NCI-H460 (cell line): ENCODE data around the gene HSPG2. TPM values are rescaled to one million over a fixed set of nuclear protein-coding genes. Genes with fewer than 3 reads are reported as not detected.
"Not testable (repeated sequence)": the region's sequence is repeated elsewhere in the genome, so short reads cannot be mapped to it uniquely, and the experiment has no call there.

ENCODE experiments used
- DNase-seq: peaks from one replicate; pipeline ENCODE4 v3.0.0-alpha.2; 2016; ENCODE audit warnings: low read depth; ENCODE audit errors: extremely low read depth
- total RNA-seq: library from RNA; depleted of rRNA; stranded (reverse); fragments of >200 nt; shearing (Covaris generic); gene quantifications from 2 replicates; pipeline ENCODE4 v1.2.3, GENCODE V29; 2014

Gene HSPG2
- total RNA-seq, 1 experiment from 2014 or later: 35.5 TPM

- peak; percentile 50 for DNase-seq
Measured at GRCh38 chr1:21935393-21935804, 1.7 kb downstream of the HSPG2 start.

- no peak for DNase-seq
Measured at GRCh38 chr1:21933397-21934248, 3.5 kb downstream of the HSPG2 start.

GRCh38 chr1:21932127-21932526 is 5.0 kb downstream of the HSPG2 start:
- no peak for DNase-seq

- peak; percentile 56 for DNase-seq
Measured at GRCh38 chr1:21931171-21932093, 5.7 kb downstream of the HSPG2 start.

GRCh38 chr1:21930629-21931170 is 6.4 kb downstream of the HSPG2 start:
- no peak for DNase-seq

GRCh38 chr1:21930080-21930571 is 7.0 kb downstream of the HSPG2 start:
- DNase-seq: no peak

- no peak for DNase-seq
Measured at GRCh38 chr1:21927533-21928237, 9.4 kb downstream of the HSPG2 start.

- no peak for DNase-seq
Measured at GRCh38 chr1:21926814-21927532, 10.1 kb downstream of the HSPG2 start.

GRCh38 chr1:21926065-21926464 is 11.0 kb downstream of the HSPG2 start:
- no peak for DNase-seq

- no peak for DNase-seq
Measured at GRCh38 chr1:21925334-21925940, 11.7 kb downstream of the HSPG2 start.

GRCh38 chr1:21924503-21925005 is 12.6 kb downstream of the HSPG2 start:
- DNase-seq: no peak

GRCh38 chr1:21922090-21923013 is 14.8 kb downstream of the HSPG2 start:
- DNase-seq: no peak

- no peak for DNase-seq
Measured at GRCh38 chr1:21921100-21921875, 15.8 kb downstream of the HSPG2 start.

- no peak for DNase-seq
Measured at GRCh38 chr1:21919520-21919919, 17.6 kb downstream of the HSPG2 start.

GRCh38 chr1:21917239-21917631 is 19.9 kb downstream of the HSPG2 start:
- DNase-seq: not testable (repeated sequence)

GRCh38 chr1:21916447-21917238 is 20.5 kb downstream of the HSPG2 start:
- no peak for DNase-seq
